Breast epithelium (tissue), 4 donors: Measurements from ENCODE around the gene EIF4G3. TPM values are rescaled to one million over a fixed set of nuclear protein-coding genes. Genes with fewer than 3 reads are reported as not detected.

ENCODE experiments used
- DNase-seq, 2 donors: peaks; one replicate each; pipeline ENCODE4 v3.0.0-alpha.2; 2019; ENCODE audit warnings: low spot score in 2 of 2
- H3K27ac ChIP-seq, 2 donors: fragments of 200-600 bp; sonication (generic) in 1 of 2; one replicate each; pipeline ENCODE4 v1.5.1; 2016 to 2019; ENCODE audit warnings: mild to moderate bottlenecking in 1 of 2
- H3K27me3 ChIP-seq, 2 donors: fragments of 200-600 bp; sonication (generic) in 1 of 2; one replicate each; pipeline versions ENCODE4 v1.5.1 to v1.6.0; 2017 to 2019; ENCODE audit warnings: control low read depth in 1 of 2, mild to moderate bottlenecking in 1 of 2
- H3K36me3 ChIP-seq: fragments of 200-600 bp; one replicate; pipeline ENCODE4 v1.5.1; 2019
- H3K4me1 ChIP-seq, 2 donors: fragments of 200-600 bp; sonication (generic); one replicate each; pipeline ENCODE4 v1.5.1; 2016 to 2019; ENCODE audit warnings: control low read depth in 1 of 2
- H3K4me3 ChIP-seq, 3 donors: fragments of 200-600 bp; sonication (generic); 1 replicate in 2 of 3; 2 replicates in 1 of 3; pipeline ENCODE4 v1.5.1; 2016 to 2019; ENCODE audit warnings: mild to moderate bottlenecking in 3 of 3, moderate library complexity in 2 of 3
- H3K9me3 ChIP-seq, 2 donors: fragments of 200-600 bp; sonication (generic) in 1 of 2; one replicate each; pipeline ENCODE4 v1.5.1; 2016 to 2019; ENCODE audit warnings: control low read depth in 1 of 2
- POLR2A ChIP-seq: fragments of 450-650 bp; IDR thresholded peaks from one replicate; pipeline ENCODE4 v1.6.1; 2016; ENCODE audit warnings: antibody characterized with exemption, mild to moderate bottlenecking, moderate library complexity
- POLR2AphosphoS5 ChIP-seq, 3 donors: sonication (generic); formaldehyde crosslinking; IDR thresholded peaks; one replicate each; pipeline ENCODE4 v1.6.1; 2017; ENCODE audit warnings: antibody characterized with exemption in 3 of 3
- intact Hi-C: fragments of 100-400 bp; cut with DNase I; formaldehyde crosslinking; loops from one replicate; pipeline ENCODE4 v1.15.1; 2023; ENCODE audit warnings: low total_unique reads
- total RNA-seq, 3 donors: library from RNA; depleted of rRNA; stranded (reverse); fragments of >200 nt; gene quantifications; one replicate each; pipeline ENCODE4 v1.1.0, GENCODE V29; 2016
- TF ChIP-seq, protein P1 (sequence below), 3 donors: fragments of 450-650 bp; IDR thresholded peaks; one replicate each; pipeline ENCODE4 v1.5.1; 2016 to 2017; ENCODE audit warnings: antibody characterized with exemption in 3 of 3, mild to moderate bottlenecking in 3 of 3, moderate library complexity in 3 of 3

Gene EIF4G3
- total RNA-seq, 3 donors from 2014 or later, result 37.8 to 52.4 (median 50.8) TPM

- H3K4me3 ChIP-seq, result no peak overlapping the region
- no peak overlapping the region for H3K27ac ChIP-seq
- no peaks in the 10 kb centered on the region for H3K9me3 ChIP-seq
- no peaks in the 10 kb centered on the region for H3K36me3 ChIP-seq
- no peaks in the 10 kb centered on the region for H3K4me1 ChIP-seq
- intact Hi-C loops, result no loop called here
- no peaks in the 10 kb centered on the region for H3K27me3 ChIP-seq
- no peak for DNase-seq
- TF ChIP-seq, protein P1, sequence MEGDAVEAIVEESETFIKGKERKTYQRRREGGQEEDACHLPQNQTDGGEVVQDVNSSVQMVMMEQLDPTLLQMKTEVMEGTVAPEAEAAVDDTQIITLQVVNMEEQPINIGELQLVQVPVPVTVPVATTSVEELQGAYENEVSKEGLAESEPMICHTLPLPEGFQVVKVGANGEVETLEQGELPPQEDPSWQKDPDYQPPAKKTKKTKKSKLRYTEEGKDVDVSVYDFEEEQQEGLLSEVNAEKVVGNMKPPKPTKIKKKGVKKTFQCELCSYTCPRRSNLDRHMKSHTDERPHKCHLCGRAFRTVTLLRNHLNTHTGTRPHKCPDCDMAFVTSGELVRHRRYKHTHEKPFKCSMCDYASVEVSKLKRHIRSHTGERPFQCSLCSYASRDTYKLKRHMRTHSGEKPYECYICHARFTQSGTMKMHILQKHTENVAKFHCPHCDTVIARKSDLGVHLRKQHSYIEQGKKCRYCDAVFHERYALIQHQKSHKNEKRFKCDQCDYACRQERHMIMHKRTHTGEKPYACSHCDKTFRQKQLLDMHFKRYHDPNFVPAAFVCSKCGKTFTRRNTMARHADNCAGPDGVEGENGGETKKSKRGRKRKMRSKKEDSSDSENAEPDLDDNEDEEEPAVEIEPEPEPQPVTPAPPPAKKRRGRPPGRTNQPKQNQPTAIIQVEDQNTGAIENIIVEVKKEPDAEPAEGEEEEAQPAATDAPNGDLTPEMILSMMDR (IDR thresholded peaks at IDR 0.05), result no peak
- no peak for TF ChIP-seq POLR2A
- no peak for TF ChIP-seq POLR2AphosphoS5 (IDR thresholded peaks at IDR 0.05)
Measured at GRCh38 chr1:21153388-21153787, 23.3 kb downstream of the EIF4G3 start.

GRCh38 chr1:21152423-21153100 is 24.1 kb downstream of the EIF4G3 start:
- Histone ChIP-seq H3K27me3 (no peaks in the 10 kb centered on the region), H3K4me3 (no peak overlapping the region), H3K4me1 (no peaks in the 10 kb centered on the region), H3K36me3 (no peaks in the 10 kb centered on the region), H3K9me3 (no peaks in the 10 kb centered on the region), H3K27ac (no peak overlapping the region)
- intact Hi-C loops, result no loop called here
- no peak for DNase-seq
- TF ChIP-seq, protein P1 (IDR thresholded peaks at IDR 0.05), result no peak
- TF ChIP-seq POLR2AphosphoS5 (IDR thresholded peaks at IDR 0.05) (no peak), POLR2A (no peak)

DNA sequence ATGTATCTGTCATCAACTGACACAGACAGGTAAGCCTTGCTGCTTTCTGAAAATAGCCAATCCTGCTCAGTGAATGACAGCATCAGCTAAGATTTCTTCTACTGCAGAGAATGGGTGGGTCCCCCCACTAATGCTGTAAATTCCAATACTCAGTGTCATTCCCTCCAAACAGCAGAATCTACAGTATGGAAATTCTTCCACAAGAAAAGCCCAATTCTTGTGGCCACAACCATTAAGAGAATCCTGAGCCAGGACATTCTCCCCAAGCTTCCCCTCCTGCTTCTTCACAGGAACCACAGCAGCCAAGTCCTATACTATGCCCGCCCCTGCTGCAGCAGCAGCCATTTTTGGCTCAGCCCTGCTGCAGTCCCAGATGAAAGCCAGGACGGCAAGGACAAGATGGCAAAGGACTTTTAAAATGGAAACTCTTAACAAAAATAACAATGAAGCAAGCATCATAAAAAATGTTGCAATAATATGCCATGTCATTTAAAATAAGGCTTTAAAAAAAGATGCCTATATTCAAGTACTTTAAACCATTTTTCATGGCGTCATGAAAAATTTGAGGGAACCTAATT is 26.8 kb downstream of the EIF4G3 start:
- H3K4me3 ChIP-seq, result no peak overlapping the region
- no peaks in the 10 kb centered on the region for H3K27me3 ChIP-seq
- H3K9me3 ChIP-seq, result no peaks in the 10 kb centered on the region
- intact Hi-C loops, result no loop called here
- no peaks in the 10 kb centered on the region for H3K36me3 ChIP-seq
- no peaks in the 10 kb centered on the region for H3K4me1 ChIP-seq
- peak overlapping the region; percentile 58 to 59 for H3K27ac ChIP-seq
- DNase-seq, result no peak
- no peak for TF ChIP-seq POLR2A
- no peak for TF ChIP-seq POLR2AphosphoS5 (IDR thresholded peaks at IDR 0.05)
- TF ChIP-seq, protein P1 (IDR thresholded peaks at IDR 0.05), result no peak

- H3K4me3 ChIP-seq, result no peak overlapping the region
- intact Hi-C loops, result no loop called here
- peak overlapping the region; percentile 58 to 59 for H3K27ac ChIP-seq
- TF ChIP-seq, protein P1 (IDR thresholded peaks at IDR 0.05), result no peak
- TF ChIP-seq POLR2AphosphoS5 (IDR thresholded peaks at IDR 0.05), result peak in 1 of 3 donors; percentile 38
- H3K4me1 ChIP-seq, result no peaks in the 10 kb centered on the region
- H3K9me3 ChIP-seq, result no peaks in the 10 kb centered on the region
- no peaks in the 10 kb centered on the region for H3K36me3 ChIP-seq
- H3K27me3 ChIP-seq, result no peaks in the 10 kb centered on the region
- peak in 1 of 2 donors; percentile 43 for DNase-seq
Measured at GRCh38 chr1:21149430-21149854, 27.3 kb downstream of the EIF4G3 start.

DNA sequence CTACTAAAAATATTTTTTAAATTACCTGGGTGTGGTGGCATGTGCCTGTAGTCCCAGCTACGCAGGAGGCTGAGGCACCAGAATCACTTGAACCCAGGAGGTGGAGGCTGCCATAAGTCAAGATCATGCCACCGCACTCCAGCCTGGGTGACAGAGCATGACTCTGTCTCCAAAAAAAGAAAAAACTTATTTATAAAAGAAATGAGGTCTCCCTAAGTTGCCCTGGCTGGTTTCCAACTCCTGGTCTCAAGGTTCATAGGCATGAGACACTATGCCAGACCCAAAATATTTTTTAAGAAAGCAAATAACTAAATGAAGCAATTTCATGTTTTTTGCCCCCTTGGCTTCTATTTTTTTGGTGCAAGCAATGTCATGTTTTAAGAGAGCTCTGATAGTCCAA is 32.9 kb downstream of the EIF4G3 start:
- Histone ChIP-seq H3K9me3 (no peaks in the 10 kb centered on the region), H3K27ac (no peak overlapping the region), H3K4me1 (no peaks in the 10 kb centered on the region), H3K4me3 (no peak overlapping the region), H3K27me3 (no peaks in the 10 kb centered on the region), H3K36me3 (no peaks in the 10 kb centered on the region)
- intact Hi-C loops, result no loop called here
- no peak for DNase-seq
- no peak for TF ChIP-seq POLR2AphosphoS5 (IDR thresholded peaks at IDR 0.05)
- TF ChIP-seq POLR2A, result no peak
- TF ChIP-seq, protein P1 (IDR thresholded peaks at IDR 0.05), result no peak
